Progenitor cell of endocrine pancreas (in vitro differentiated cells): ENCODE data around the gene LAPTM5. TPM values are rescaled to one million over a fixed set of nuclear protein-coding genes. Genes with fewer than 3 reads are reported as not detected.

Source experiments
- DNase-seq: peaks from one replicate; pipeline ENCODE4 v3.0.0; 2021; ENCODE audit warnings: low spot score; ENCODE audit not compliant: unreplicated experiment
- H3K27ac Mint-ChIP-seq: 2 replicates; pipeline ENCODE4 v1.8.0; 2021; ENCODE audit warnings: mild to moderate bottlenecking, moderate library complexity, mixed read lengths
- H3K27me3 Mint-ChIP-seq: 2 replicates; pipeline ENCODE4 v1.8.0; 2021; ENCODE audit warnings: mixed read lengths
- H3K36me3 Mint-ChIP-seq: 2 replicates; pipeline ENCODE4 v1.8.0; 2022; ENCODE audit warnings: mixed read lengths; ENCODE audit not compliant: insufficient read depth
- H3K4me1 Mint-ChIP-seq: 2 replicates; pipeline ENCODE4 v1.8.0; 2021; ENCODE audit warnings: low read depth, mixed read lengths
- H3K4me3 Mint-ChIP-seq: 2 replicates; pipeline ENCODE4 v1.8.0; 2021; ENCODE audit warnings: low read depth, mild to moderate bottlenecking, moderate library complexity, mixed read lengths
- H3K9me3 Mint-ChIP-seq: 2 replicates; pipeline ENCODE4 v1.8.0; 2021; ENCODE audit warnings: low read depth, mixed read lengths
- CTCF ChIP-seq: fragments of 200-600 bp; sonication (generic); IDR thresholded peaks from one replicate; pipeline ENCODE4 v1.5.0; 2021; ENCODE audit warnings: antibody characterized with exemption, mild to moderate bottlenecking; ENCODE audit not compliant: unreplicated experiment
- total RNA-seq: library from RNA; stranded (reverse); gene quantifications from 2 replicates; pipeline ENCODE4 v1.2.1, GENCODE V29; 2021

Gene LAPTM5
- total RNA-seq, 1 donor from 2014 or later: not detected

- Mint-ChIP-seq H3K4me1 (no peaks in the 10 kb centered on the region), H3K27ac (no peak overlapping the region), H3K36me3 (no peaks in the 10 kb centered on the region), H3K4me3 (no peak overlapping the region), H3K9me3 (no peaks in the 10 kb centered on the region), H3K27me3 (peaks cover 5% of the 10 kb centered on the region)
- DNase-seq: no peak
- no peak for TF ChIP-seq CTCF
Measured at GRCh38 chr1:30696831-30697230, 60.7 kb downstream of the LAPTM5 start.

GRCh38 chr1:30695439-30695841 is 62.1 kb downstream of the LAPTM5 start:
- DNase-seq: no peak
- no peaks in the 10 kb centered on the region for H3K9me3 Mint-ChIP-seq
- H3K27ac Mint-ChIP-seq: no peak overlapping the region
- no peak for TF ChIP-seq CTCF
- peaks cover 13% of the 10 kb centered on the region for H3K27me3 Mint-ChIP-seq
- H3K36me3 Mint-ChIP-seq: no peaks in the 10 kb centered on the region
- no peak overlapping the region for H3K4me3 Mint-ChIP-seq
- no peaks in the 10 kb centered on the region for H3K4me1 Mint-ChIP-seq

- H3K36me3 Mint-ChIP-seq: no peaks in the 10 kb centered on the region
- peaks cover 16% of the 10 kb centered on the region for H3K27me3 Mint-ChIP-seq
- H3K4me1 Mint-ChIP-seq: no peaks in the 10 kb centered on the region
- no peaks in the 10 kb centered on the region for H3K9me3 Mint-ChIP-seq
- TF ChIP-seq CTCF: no peak
- H3K27ac Mint-ChIP-seq: no peak overlapping the region
- no peak overlapping the region for H3K4me3 Mint-ChIP-seq
- DNase-seq: no peak
Measured at GRCh38 chr1:30694280-30695175, 63.0 kb downstream of the LAPTM5 start.

DNA sequence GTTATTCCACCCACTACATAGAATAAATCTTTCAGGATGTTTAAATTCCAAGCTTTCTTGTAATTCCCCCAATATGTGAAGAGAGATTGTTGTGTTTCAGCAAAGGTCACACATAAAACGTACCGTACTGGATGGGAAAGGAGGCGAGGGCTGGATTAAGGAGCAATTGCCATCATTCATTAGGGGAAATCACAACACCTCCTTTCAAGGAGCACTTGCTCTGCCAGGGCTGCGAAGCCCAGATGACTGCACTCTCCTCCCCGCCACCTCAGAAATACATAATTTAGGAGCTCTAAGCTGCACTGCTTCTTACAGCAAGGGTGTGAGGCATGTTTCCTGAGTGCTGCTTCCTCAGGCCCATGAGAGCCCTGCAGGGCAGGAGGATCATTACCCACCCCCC is 63.8 kb downstream of the LAPTM5 start:
- no peaks in the 10 kb centered on the region for H3K9me3 Mint-ChIP-seq
- no peak overlapping the region for H3K27ac Mint-ChIP-seq
- H3K4me1 Mint-ChIP-seq: no peaks in the 10 kb centered on the region
- DNase-seq: no peak
- H3K27me3 Mint-ChIP-seq: peaks cover 19% of the 10 kb centered on the region
- no peaks in the 10 kb centered on the region for H3K36me3 Mint-ChIP-seq
- TF ChIP-seq CTCF: no peak
- H3K4me3 Mint-ChIP-seq: no peak overlapping the region

- Mint-ChIP-seq H3K36me3 (no peaks in the 10 kb centered on the region), H3K4me1 (no peaks in the 10 kb centered on the region), H3K27ac (no peak overlapping the region), H3K27me3 (peaks cover 19% of the 10 kb centered on the region), H3K9me3 (no peaks in the 10 kb centered on the region), H3K4me3 (no peak overlapping the region)
- no peak for TF ChIP-seq CTCF
- DNase-seq: no peak
Measured at GRCh38 chr1:30693366-30693765, 64.2 kb downstream of the LAPTM5 start.
